ENCODE measurements around the gene TTBK2.

GRCh38 chr15:42696626-42697025 is 224.0 kb downstream of the TTBK2 start:
- no peak for TF ChIP-seq POLR2A (IDR thresholded peaks at IDR 0.05; ENCODE audit: low read depth, low read length)
- TF ChIP-seq POLR2AphosphoS5 (IDR thresholded peaks at IDR 0.05; ENCODE audit: low read depth, low read length), result no peak
- no peak for TF ChIP-seq POU2F2 (IDR thresholded peaks at IDR 0.05; ENCODE audit: low read depth, low read length)

All from GM12891 (cell line).